Esophagus muscularis mucosa (tissue), 4 donors: ENCODE results near the gene TMPRSS9. TPM values are rescaled to one million over a fixed set of nuclear protein-coding genes. Genes with fewer than 3 reads are reported as not detected.

Source experiments
- DNase-seq: peaks from one replicate; pipeline ENCODE4 v3.0.0-alpha.2; 2017; ENCODE audit errors: extremely low spot score
- H3K27ac ChIP-seq, 4 donors: fragments of 200-600 bp; sonication (generic); replicated peaks in 1 of 4; 1 replicate in 3 of 4; 2 replicates in 1 of 4; pipeline ENCODE4 v1.5.1; 2016 to 2019; ENCODE audit warnings: mild to moderate bottlenecking in 1 of 4
- H3K27me3 ChIP-seq, 4 donors: fragments of 200-600 bp; sonication (generic); one replicate each; pipeline versions ENCODE4 v1.5.1 to v1.6.0; 2016 to 2019
- H3K36me3 ChIP-seq, 4 donors: fragments of 200-600 bp; sonication (generic); one replicate each; pipeline ENCODE4 v1.5.1; 2016 to 2019
- H3K4me1 ChIP-seq, 4 donors: fragments of 200-600 bp; sonication (generic); one replicate each; pipeline ENCODE4 v1.5.1; 2016 to 2019
- H3K4me3 ChIP-seq, 4 donors: fragments of 200-600 bp; sonication (generic); 1 replicate in 2 of 4; 2 replicates in 2 of 4; pipeline ENCODE4 v1.5.1; 2016 to 2019; ENCODE audit warnings: mild to moderate bottlenecking in 4 of 4, moderate library complexity in 1 of 4
- H3K9me3 ChIP-seq, 4 donors: fragments of 200-600 bp; sonication (generic); 1 replicate in 3 of 4; 2 replicates in 1 of 4; pipeline ENCODE4 v1.5.1; 2016 to 2019
- EP300 ChIP-seq: sonication (generic); formaldehyde crosslinking; IDR thresholded peaks from one replicate; pipeline ENCODE4 v1.6.1; 2017; ENCODE audit warnings: antibody characterized with exemption
- POLR2A ChIP-seq: fragments of 450-650 bp; IDR thresholded peaks from one replicate; pipeline ENCODE4 v1.6.1; 2017; ENCODE audit warnings: antibody characterized with exemption, moderate library complexity, mild to moderate bottlenecking, low read depth
- POLR2AphosphoS5 ChIP-seq, 2 donors: sonication (generic); formaldehyde crosslinking; IDR thresholded peaks; one replicate each; pipeline ENCODE4 v1.6.1; 2017; ENCODE audit warnings: antibody characterized with exemption in 2 of 2
- WGBS: methylation state at CpG from one replicate; pipeline ENCODE4 v1.1.5; 2018; 5-methylcytosine and 5-hydroxymethylcytosine counted together
- intact Hi-C: fragments of 100-400 bp; cut with DNase I; formaldehyde crosslinking; loops from one replicate; pipeline ENCODE4 v1.15.1; 2023
- total RNA-seq, 4 donors: library from RNA; depleted of rRNA; stranded (reverse); fragments of >200 nt; gene quantifications; one replicate each; pipeline versions ENCODE4 v1.1.0 to v1.2.1, GENCODE V29; 2016
- TF ChIP-seq, protein P1 (sequence below), 3 experiments: fragments of 200-600 bp in 2 of 3; fragments of 450-650 bp in 1 of 3; sonication (generic) in 2 of 3; IDR thresholded peaks; one replicate each; pipeline ENCODE4 v1.5.1; 2017 to 2019; ENCODE audit warnings: antibody characterized with exemption in 3 of 3, mild to moderate bottlenecking in 2 of 3, moderate library complexity in 1 of 3

The TMPRSS9 gene
- total RNA-seq, 4 donors from 2014 or later, result 0.17 TPM; not detected in 3

DNA sequence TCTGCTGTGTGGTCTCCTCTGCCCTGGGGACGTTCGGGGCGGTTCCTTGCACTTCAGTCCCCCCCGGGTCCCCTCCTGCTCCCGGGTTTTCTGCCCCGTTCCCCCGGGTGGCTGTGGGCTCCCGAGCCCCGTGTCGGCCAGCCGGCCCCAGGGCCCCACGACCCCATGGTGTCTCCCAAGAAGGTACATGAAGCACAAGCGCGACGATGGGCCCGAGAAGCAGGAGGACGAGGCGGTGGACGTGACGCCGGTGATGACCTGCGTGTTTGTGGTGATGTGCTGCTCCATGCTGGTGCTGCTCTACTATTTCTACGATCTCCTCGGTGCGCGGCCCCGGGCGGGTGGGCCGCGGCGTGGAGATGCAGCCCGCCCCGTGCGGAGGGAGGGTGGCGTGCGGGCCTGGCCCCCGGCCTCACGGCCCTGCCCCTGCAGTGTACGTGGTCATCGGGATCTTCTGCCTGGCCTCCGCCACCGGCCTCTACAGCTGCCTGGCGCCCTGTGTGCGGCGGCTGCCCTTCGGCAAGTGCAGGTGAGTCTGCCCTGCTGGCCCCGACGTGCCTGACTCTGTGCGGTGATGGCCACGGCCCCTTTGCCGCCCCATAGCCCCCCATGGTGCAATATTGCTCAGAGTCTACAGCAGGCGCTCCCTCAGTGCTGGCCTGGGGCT is 20.3 kb upstream of the TMPRSS9 start:
- DNase-seq, result no peak
- Histone ChIP-seq H3K4me3 (no peak overlapping the region), H3K27ac (no peak overlapping the region), H3K9me3 (no peaks in the 10 kb centered on the region), H3K36me3 (peaks cover 7 to 77% (median 61%) of the 10 kb centered on the region in 4 donors), H3K4me1 (peaks cover 0 to 11% (median 5%) of the 10 kb centered on the region in 4 donors), H3K27me3 (no peaks in the 10 kb centered on the region)
- TF ChIP-seq, protein P1, sequence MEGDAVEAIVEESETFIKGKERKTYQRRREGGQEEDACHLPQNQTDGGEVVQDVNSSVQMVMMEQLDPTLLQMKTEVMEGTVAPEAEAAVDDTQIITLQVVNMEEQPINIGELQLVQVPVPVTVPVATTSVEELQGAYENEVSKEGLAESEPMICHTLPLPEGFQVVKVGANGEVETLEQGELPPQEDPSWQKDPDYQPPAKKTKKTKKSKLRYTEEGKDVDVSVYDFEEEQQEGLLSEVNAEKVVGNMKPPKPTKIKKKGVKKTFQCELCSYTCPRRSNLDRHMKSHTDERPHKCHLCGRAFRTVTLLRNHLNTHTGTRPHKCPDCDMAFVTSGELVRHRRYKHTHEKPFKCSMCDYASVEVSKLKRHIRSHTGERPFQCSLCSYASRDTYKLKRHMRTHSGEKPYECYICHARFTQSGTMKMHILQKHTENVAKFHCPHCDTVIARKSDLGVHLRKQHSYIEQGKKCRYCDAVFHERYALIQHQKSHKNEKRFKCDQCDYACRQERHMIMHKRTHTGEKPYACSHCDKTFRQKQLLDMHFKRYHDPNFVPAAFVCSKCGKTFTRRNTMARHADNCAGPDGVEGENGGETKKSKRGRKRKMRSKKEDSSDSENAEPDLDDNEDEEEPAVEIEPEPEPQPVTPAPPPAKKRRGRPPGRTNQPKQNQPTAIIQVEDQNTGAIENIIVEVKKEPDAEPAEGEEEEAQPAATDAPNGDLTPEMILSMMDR (IDR thresholded peaks at IDR 0.05), result no peak
- TF ChIP-seq POLR2A (no peak), EP300 (no peak), POLR2AphosphoS5 (IDR thresholded peaks at IDR 0.05) (no peak)
- intact Hi-C loops, result no loop called here
- WGBS, result 94% methylated on average over 41 of the region's 52 CpGs

DNA sequence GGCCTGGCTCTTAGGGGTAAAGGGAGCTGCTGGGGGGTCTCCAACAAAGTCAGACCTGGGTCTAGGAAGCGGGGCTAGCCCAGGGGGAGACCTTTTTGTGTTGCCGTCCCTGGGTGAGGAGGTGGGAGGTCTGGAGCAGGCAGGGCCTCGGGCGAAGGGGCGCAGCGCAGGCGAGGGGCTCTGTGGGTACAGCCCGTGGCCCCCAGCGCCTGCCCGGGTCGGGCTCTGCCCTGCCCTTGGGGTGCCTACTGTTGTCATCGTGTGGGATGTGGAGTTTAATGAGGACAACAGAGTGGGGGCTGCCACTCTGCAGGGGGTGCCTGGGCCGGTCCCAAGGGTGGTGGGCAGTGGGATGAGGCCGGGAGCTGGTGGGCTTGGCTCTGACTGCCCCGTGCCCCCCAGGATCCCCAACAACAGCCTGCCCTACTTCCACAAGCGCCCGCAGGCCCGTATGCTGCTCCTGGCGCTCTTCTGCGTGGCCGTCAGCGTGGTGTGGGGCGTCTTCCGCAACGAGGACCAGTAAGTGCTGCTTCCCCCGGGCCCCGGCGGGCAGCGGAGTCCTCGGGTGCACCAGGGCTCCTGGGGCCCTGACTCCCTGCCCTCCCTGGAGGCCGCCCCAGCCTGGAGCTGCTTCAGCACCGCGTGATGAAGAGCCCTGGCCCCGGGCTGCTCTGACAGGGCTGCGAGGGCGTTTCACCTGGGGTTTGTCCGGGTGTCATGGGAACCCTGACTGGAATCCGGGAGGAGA is 19.4 kb upstream of the TMPRSS9 start:
- WGBS, result 96% methylated on average over 27 of the region's 38 CpGs
- no peak for DNase-seq

DNA sequence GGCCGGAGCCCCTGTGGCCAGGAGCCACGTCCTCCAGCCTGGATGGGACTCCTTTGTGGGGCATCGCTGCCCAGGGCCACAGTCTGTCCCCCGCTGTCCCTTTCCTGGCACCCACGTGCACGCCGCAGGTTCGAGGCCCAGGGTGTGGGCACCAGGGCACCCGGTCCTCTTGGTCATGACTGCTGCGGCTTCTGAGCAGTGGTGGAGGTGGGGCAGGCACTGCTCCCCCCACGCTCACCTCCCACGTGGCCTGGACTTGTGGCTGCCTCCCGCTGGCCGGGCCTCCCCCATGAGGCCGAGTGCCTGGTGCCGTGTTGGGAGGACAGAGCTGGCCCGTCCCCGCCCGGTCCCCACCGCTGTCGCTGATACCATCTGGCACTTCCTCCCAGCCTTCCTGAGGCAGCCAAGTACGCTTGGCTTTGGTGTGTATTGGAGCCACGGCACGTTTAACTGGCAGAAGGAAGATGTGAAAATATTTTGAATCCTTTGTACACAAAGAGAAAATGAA is 18.8 kb upstream of the TMPRSS9 start:
- 78% methylated on average over 24 of the region's 24 CpGs for WGBS
- Histone ChIP-seq H3K4me3 (no peak overlapping the region), H3K27ac (no peak overlapping the region), H3K27me3 (no peaks in the 10 kb centered on the region), H3K36me3 (peaks cover 7 to 88% (median 64%) of the 10 kb centered on the region in 4 donors), H3K9me3 (no peaks in the 10 kb centered on the region), H3K4me1 (peaks cover 0 to 15% (median 7%) of the 10 kb centered on the region in 4 donors)
- TF ChIP-seq, protein P1 (IDR thresholded peaks at IDR 0.05), result no peak
- TF ChIP-seq POLR2A (no peak), EP300 (no peak), POLR2AphosphoS5 (IDR thresholded peaks at IDR 0.05) (no peak)
- intact Hi-C loops, result no loop called here
- DNase-seq, result no peak

More for the DNA sequence above, 19.4 kb upstream of the TMPRSS9 start:
- no peak for TF ChIP-seq POLR2A
- no peak for TF ChIP-seq POLR2AphosphoS5 (IDR thresholded peaks at IDR 0.05)
- no peak for TF ChIP-seq EP300
- TF ChIP-seq, protein P1 (IDR thresholded peaks at IDR 0.05), result no peak
- no peak overlapping the region for H3K27ac ChIP-seq
- H3K27me3 ChIP-seq, result no peaks in the 10 kb centered on the region
- H3K36me3 ChIP-seq, result peaks cover 7 to 83% (median 63%) of the 10 kb centered on the region in 4 donors
- intact Hi-C loops, result no loop called here
- H3K9me3 ChIP-seq, result no peaks in the 10 kb centered on the region
- H3K4me3 ChIP-seq, result no peak overlapping the region
- peaks cover 0 to 13% (median 5%) of the 10 kb centered on the region in 4 donors for H3K4me1 ChIP-seq

DNA sequence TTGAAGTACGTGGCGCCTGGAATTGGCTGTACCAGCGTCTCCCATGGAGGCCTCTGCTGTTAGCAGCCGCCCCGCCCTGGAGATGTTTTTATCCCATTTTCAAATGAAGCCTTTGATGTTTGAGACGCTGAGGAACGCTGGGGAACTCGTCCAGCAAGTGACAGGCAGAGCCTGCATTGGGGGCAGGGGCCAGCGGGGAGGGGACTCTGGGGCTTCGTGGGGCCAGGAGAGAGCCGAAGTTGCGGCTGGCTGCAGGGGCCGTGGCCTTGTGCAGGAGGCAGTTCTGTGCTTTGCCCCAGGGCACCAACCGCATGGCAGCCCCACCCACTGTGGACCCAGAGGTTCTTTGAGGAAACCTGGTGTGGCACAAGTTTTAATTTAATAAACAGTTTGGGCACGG is 18.1 kb upstream of the TMPRSS9 start:
- Histone ChIP-seq H3K9me3 (no peaks in the 10 kb centered on the region), H3K36me3 (peaks cover 7 to 92% (median 67%) of the 10 kb centered on the region in 4 donors), H3K4me3 (no peak overlapping the region), H3K27ac (no peak overlapping the region), H3K4me1 (peaks cover 0 to 15% (median 5%) of the 10 kb centered on the region in 4 donors), H3K27me3 (no peaks in the 10 kb centered on the region)
- intact Hi-C loops, result no loop called here
- no peak for DNase-seq
- TF ChIP-seq, protein P1 (IDR thresholded peaks at IDR 0.05), result no peak
- TF ChIP-seq EP300 (no peak), POLR2A (no peak), POLR2AphosphoS5 (IDR thresholded peaks at IDR 0.05) (no peak)
- 94% methylated on average over 8 of the region's 15 CpGs for WGBS
